A673 (cell line): ENCODE measurements around the gene ATP8A1. TPM values are rescaled to one million over a fixed set of nuclear protein-coding genes. Genes with fewer than 3 reads are reported as not detected.

Experiments
- BruUV-seq: library from RNA; stranded (reverse); fragments of 400-500 nt; replicated peaks from 2 replicates; lab custom pipeline; 2021; lab: Mats Ljungman, UMichigan
- CTCF ChIA-PET: fragments of 300-600 bp; sonication (Branson Sonifier 250); formaldehyde crosslinking; loops from one replicate; lab custom pipeline; 2022; ENCODE audit warnings: antibody characterized with exemption; lab: Charles Lee
- POLR2A ChIA-PET: fragments of 300-600 bp; sonication (Branson Sonifier 250); formaldehyde crosslinking; loops from one replicate; lab custom pipeline; 2022; ENCODE audit warnings: antibody characterized with exemption; ENCODE audit not compliant: low non-redundant PET; lab: Charles Lee
- DNase-seq: peaks from one replicate; pipeline ENCODE4 v3.0.0-alpha.2; 2015; ENCODE audit warnings: low spot score
- H3K27ac ChIP-seq: fragments of 200-600 bp; sonication (generic); 2 replicates; pipeline ENCODE4 v1.5.1; 2016; ENCODE audit warnings: mixed run types, low read depth, mild to moderate bottlenecking, mixed read lengths, antibody characterized with exemption, low read length; ENCODE audit not compliant: poor library complexity, severe bottlenecking
- H3K27me3 ChIP-seq: fragments of 200-600 bp; sonication (generic); replicated peaks from 2 replicates; pipeline ENCODE4 v1.6.1; 2017; ENCODE audit warnings: mixed run types, low read depth, mild to moderate bottlenecking, mixed read lengths, antibody characterized with exemption, low read length; ENCODE audit not compliant: insufficient read depth, poor library complexity
- H3K36me3 ChIP-seq: fragments of 200-600 bp; sonication (generic); 2 replicates; pipeline ENCODE4 v1.6.1; 2016; ENCODE audit warnings: mixed run types, mild to moderate bottlenecking, mixed read lengths, antibody characterized with exemption, low read length; ENCODE audit not compliant: insufficient read depth, poor library complexity, severe bottlenecking
- H3K4me1 ChIP-seq: fragments of 200-600 bp; sonication (generic); 2 replicates; pipeline ENCODE4 v1.6.1; 2017; ENCODE audit warnings: mixed run types, mild to moderate bottlenecking, mixed read lengths, antibody characterized with exemption, low read length; ENCODE audit not compliant: insufficient read depth, poor library complexity, severe bottlenecking
- H3K4me3 ChIP-seq: fragments of 200-600 bp; sonication (generic); 2 replicates; pipeline ENCODE4 v1.5.1; 2016; ENCODE audit warnings: low read depth, mixed run types, mild to moderate bottlenecking, mixed read lengths, low read length; ENCODE audit not compliant: poor library complexity, severe bottlenecking
- H3K9me3 ChIP-seq: fragments of 200-600 bp; sonication (generic); 2 replicates; pipeline ENCODE4 v1.6.1; 2016; ENCODE audit warnings: mixed run types, low read depth, mild to moderate bottlenecking, mixed read lengths, antibody characterized with exemption, low read length; ENCODE audit not compliant: poor library complexity, severe bottlenecking
- EZH2 ChIP-seq: fragments of 200-600 bp; sonication (generic); IDR thresholded peaks from 2 replicates; pipeline ENCODE4 v1.6.1; 2017; ENCODE audit warnings: borderline replicate concordance, low read depth, mild to moderate bottlenecking, mixed read lengths, antibody characterized with exemption, low read length; ENCODE audit not compliant: poor library complexity, severe bottlenecking
- intact Hi-C: fragments of 100-400 bp; cut with micrococcal nuclease; formaldehyde crosslinking; loops from one replicate; pipeline ENCODE4 v1.10.0; 2022; ENCODE audit not compliant: unreplicated experiment
- total RNA-seq: library from RNA; stranded (reverse); gene quantifications from 2 replicates; pipeline ENCODE4 v1.2.3, GENCODE V29; 2021
- TF ChIP-seq, protein P1 (sequence below): fragments of 300-800, 200-600 bp; sonication (generic); conservative IDR thresholded peaks from 2 replicates; pipeline ENCODE4 v1.5.1; 2017; ENCODE audit warnings: low read depth, mild to moderate bottlenecking, antibody characterized with exemption, low read length, moderate library complexity, mixed read lengths

The ATP8A1 gene
- total RNA-seq, 1 experiment from 2014 or later, result 0.28 TPM

DNA sequence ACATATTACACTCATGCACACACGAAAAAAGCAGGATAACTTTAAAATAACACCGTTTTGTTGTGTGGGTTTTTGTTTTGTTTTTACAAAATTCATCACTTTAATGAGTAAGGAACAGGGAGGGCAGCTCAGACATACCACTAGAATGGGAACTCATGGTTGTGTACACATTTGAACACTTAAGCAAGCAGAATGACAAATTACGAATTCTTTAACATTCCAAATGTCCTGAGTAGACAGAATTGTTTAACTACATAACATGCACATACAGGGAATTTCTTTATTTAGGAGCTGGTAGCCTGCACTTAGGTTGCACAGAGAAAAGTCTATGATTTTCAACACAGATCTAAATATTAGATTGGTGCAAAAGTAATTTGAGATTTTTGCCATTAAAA, 96.4 kb downstream of the ATP8A1 start:
- BruUV-seq, result no TSS peak
- H3K9me3 ChIP-seq, result no peaks in the 10 kb centered on the region
- peaks cover 3% of the 10 kb centered on the region for H3K27me3 ChIP-seq
- DNase-seq, result no peak
- no peak overlapping the region for H3K27ac ChIP-seq
- ChIA-PET CTCF (no interaction called here), POLR2A (no interaction called here)
- no peaks in the 10 kb centered on the region for H3K4me1 ChIP-seq
- H3K4me3 ChIP-seq, result no peak overlapping the region
- intact Hi-C loops, result no loop called here
- no peaks in the 10 kb centered on the region for H3K36me3 ChIP-seq
- TF ChIP-seq, protein P1, sequence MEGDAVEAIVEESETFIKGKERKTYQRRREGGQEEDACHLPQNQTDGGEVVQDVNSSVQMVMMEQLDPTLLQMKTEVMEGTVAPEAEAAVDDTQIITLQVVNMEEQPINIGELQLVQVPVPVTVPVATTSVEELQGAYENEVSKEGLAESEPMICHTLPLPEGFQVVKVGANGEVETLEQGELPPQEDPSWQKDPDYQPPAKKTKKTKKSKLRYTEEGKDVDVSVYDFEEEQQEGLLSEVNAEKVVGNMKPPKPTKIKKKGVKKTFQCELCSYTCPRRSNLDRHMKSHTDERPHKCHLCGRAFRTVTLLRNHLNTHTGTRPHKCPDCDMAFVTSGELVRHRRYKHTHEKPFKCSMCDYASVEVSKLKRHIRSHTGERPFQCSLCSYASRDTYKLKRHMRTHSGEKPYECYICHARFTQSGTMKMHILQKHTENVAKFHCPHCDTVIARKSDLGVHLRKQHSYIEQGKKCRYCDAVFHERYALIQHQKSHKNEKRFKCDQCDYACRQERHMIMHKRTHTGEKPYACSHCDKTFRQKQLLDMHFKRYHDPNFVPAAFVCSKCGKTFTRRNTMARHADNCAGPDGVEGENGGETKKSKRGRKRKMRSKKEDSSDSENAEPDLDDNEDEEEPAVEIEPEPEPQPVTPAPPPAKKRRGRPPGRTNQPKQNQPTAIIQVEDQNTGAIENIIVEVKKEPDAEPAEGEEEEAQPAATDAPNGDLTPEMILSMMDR, result no peak
- TF ChIP-seq EZH2, result no peak

DNA sequence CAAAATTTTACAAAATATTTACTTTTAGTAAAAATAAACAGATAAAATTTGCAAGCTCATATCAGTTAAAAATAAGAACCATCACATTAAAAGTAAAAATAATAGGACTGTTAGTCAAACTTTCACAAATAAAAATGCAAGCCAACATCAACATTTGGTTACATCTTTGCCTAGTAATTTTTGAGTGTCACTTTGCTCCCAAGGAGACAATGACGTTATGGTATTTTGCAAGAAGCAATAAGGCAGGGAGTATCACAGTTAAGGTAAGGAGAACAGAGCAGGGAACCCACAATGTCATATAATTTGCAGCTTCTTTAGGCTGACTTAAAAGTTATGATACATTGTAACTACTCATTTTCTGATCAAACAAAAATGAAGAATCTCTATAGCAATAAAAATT, 98.7 kb downstream of the ATP8A1 start:
- TF ChIP-seq, protein P1, result no peak
- no peak for TF ChIP-seq EZH2
- no peaks in the 10 kb centered on the region for H3K9me3 ChIP-seq
- intact Hi-C loops, result no loop called here
- H3K36me3 ChIP-seq, result no peaks in the 10 kb centered on the region
- no peaks in the 10 kb centered on the region for H3K4me1 ChIP-seq
- ChIA-PET CTCF (no interaction called here), POLR2A (interaction anchor here (0.6 kb wide), 1 partner anchor 50 kb away, joined by 7 read pairs; no protein-coding TSS in a partner anchor)
- peaks cover 3% of the 10 kb centered on the region for H3K27me3 ChIP-seq
- no peak overlapping the region for H3K27ac ChIP-seq
- no TSS peak for BruUV-seq
- DNase-seq, result no peak
- no peak overlapping the region for H3K4me3 ChIP-seq

DNA sequence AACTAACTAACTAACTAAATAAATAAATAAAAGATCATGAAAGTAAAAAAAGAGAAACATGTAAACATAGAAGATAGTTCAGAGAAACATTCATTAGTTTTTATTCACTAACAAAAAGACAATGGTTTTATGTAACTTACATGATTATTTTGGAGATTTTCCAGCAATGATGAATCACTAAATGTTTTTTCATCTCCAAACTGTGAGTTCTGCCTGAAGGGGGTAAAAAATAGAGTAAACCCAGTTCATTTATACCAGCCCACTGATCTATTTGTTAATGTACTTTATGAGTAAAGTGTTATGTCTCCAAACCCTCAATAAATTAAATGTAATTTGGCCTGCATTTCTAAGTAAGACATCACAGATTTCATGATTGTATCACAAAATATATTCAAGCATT, 101.1 kb downstream of the ATP8A1 start:
- no TSS peak for BruUV-seq
- TF ChIP-seq, protein P1, result no peak
- no peak for TF ChIP-seq EZH2
- DNase-seq, result no peak
- CTCF ChIA-PET, result no interaction called here
- POLR2A ChIA-PET, result no interaction called here
- intact Hi-C loops, result no loop called here
- H3K27ac ChIP-seq, result no peak overlapping the region
- H3K4me1 ChIP-seq, result no peaks in the 10 kb centered on the region
- H3K4me3 ChIP-seq, result no peak overlapping the region
- H3K9me3 ChIP-seq, result no peaks in the 10 kb centered on the region
- H3K36me3 ChIP-seq, result no peaks in the 10 kb centered on the region
- peaks cover 14% of the 10 kb centered on the region for H3K27me3 ChIP-seq
